OCI-LY7 (cell line): ENCODE results near the gene LRRC31. TPM values are rescaled to one million over a fixed set of nuclear protein-coding genes. Genes with fewer than 3 reads are reported as not detected.

Experiments
- BruUV-seq: library from RNA; stranded (reverse); fragments of 400-500 nt; replicated peaks from 2 replicates; lab custom pipeline; 2021; lab: Mats Ljungman, UMichigan
- CTCF ChIA-PET: fragments of 300-600 bp; sonication (Branson Sonifier 250); formaldehyde crosslinking; loops from one replicate; lab custom pipeline; 2022; ENCODE audit warnings: antibody characterized with exemption; ENCODE audit not compliant: unreplicated experiment; lab: Charles Lee
- POLR2A ChIA-PET: fragments of 300-600 bp; sonication (Branson Sonifier 250); formaldehyde crosslinking; loops from one replicate; lab custom pipeline; 2022; ENCODE audit warnings: antibody characterized with exemption; lab: Charles Lee
- DNase-seq: peaks from one replicate; pipeline ENCODE4 v3.0.0-alpha.2; 2015; ENCODE audit warnings: low spot score
- H2AFZ ChIP-seq: fragments of 200-600 bp; sonication (generic), shearing (Covaris generic); 2 replicates; pipeline ENCODE4 v1.6.1; 2014; ENCODE audit warnings: mild to moderate bottlenecking, antibody characterized with exemption, low read length, moderate library complexity
- H3K27ac ChIP-seq: fragments of 200-600 bp; sonication (generic); 2 replicates; pipeline ENCODE4 v1.5.1; 2014; ENCODE audit warnings: mixed run types, low read depth, mild to moderate bottlenecking, moderate library complexity, low read length, inconsistent platforms; ENCODE audit not compliant: poor library complexity, severe bottlenecking
- H3K36me3 ChIP-seq: fragments of 200-600 bp; sonication (generic); 2 replicates; pipeline ENCODE4 v1.6.1; 2014; ENCODE audit warnings: mild to moderate bottlenecking, antibody characterized with exemption, low read length, moderate library complexity, mixed read lengths; ENCODE audit not compliant: insufficient read depth
- H3K4me1 ChIP-seq: fragments of 200-600 bp; sonication (generic); 2 replicates; pipeline ENCODE4 v1.5.1; 2014; ENCODE audit warnings: mild to moderate bottlenecking, low read length; ENCODE audit not compliant: insufficient read depth, poor library complexity, severe bottlenecking
- H3K4me2 ChIP-seq: fragments of 200-600 bp; sonication (generic); 2 replicates; pipeline ENCODE4 v1.6.1; 2014; ENCODE audit warnings: mild to moderate bottlenecking, low read length
- H3K4me3 ChIP-seq: fragments of 200-600 bp; sonication (generic); 2 replicates; pipeline ENCODE4 v1.5.1; 2014; ENCODE audit warnings: mild to moderate bottlenecking, low read depth, low read length; ENCODE audit not compliant: poor library complexity, severe bottlenecking
- H3K79me2 ChIP-seq: fragments of 200-600 bp; sonication (generic); 2 replicates; pipeline ENCODE4 v1.6.1; 2016; ENCODE audit warnings: low read depth, mild to moderate bottlenecking, low read length, moderate library complexity, mixed read lengths; ENCODE audit not compliant: insufficient read depth
- H3K9me2 ChIP-seq: fragments of 200-600 bp; sonication (generic); 2 replicates; pipeline ENCODE4 v1.6.1; 2016; ENCODE audit warnings: mild to moderate bottlenecking, low read length, mixed read lengths; ENCODE audit not compliant: insufficient read depth
- H3K9me3 ChIP-seq: fragments of 200-600 bp; sonication (generic); 2 replicates; pipeline ENCODE4 v1.6.1; 2014; ENCODE audit warnings: mild to moderate bottlenecking, mixed run types, low read length, mixed read lengths
- H4K20me1 ChIP-seq: fragments of 200-600 bp; sonication (generic); 2 replicates; pipeline ENCODE4 v1.6.1; 2014; ENCODE audit warnings: mild to moderate bottlenecking, antibody characterized with exemption, low read length, moderate library complexity, mixed read lengths; ENCODE audit not compliant: insufficient read depth
- CTCF ChIP-seq: fragments of 200-600 bp; sonication (generic); conservative IDR thresholded peaks from 2 replicates; pipeline ENCODE4 v1.5.1; 2014; ENCODE audit warnings: mild to moderate bottlenecking, antibody characterized with exemption, low read length, moderate library complexity, mixed read lengths
- EZH2phosphoT487 ChIP-seq: fragments of 200-600 bp; sonication (generic); IDR thresholded peaks from 2 replicates; pipeline ENCODE4 v1.6.1; 2018; ENCODE audit warnings: low read depth, borderline replicate concordance, mild to moderate bottlenecking, mixed run types, antibody characterized with exemption, low read length, moderate library complexity, mixed read lengths
- intact Hi-C: fragments of 100-400 bp; cut with micrococcal nuclease; formaldehyde crosslinking; loops from one replicate; pipeline ENCODE4 v1.10.0; 2022; ENCODE audit not compliant: unreplicated experiment
- total RNA-seq, 2 experiments: library from RNA; depleted of rRNA in 1 of 2; stranded (reverse); fragments of >200 nt in 1 of 2; shearing (Covaris generic) in 1 of 2; gene quantifications; 2 replicates each; pipeline ENCODE4 v1.2.3, GENCODE V29; 2014 to 2022

LRRC31 gene
- total RNA-seq, 2 experiments from 2014 or later = not detected

- Histone ChIP-seq H3K79me2 (no peaks in the 10 kb centered on the region), H3K4me1 (peaks cover 30% of the 10 kb centered on the region), H4K20me1 (no peaks in the 10 kb centered on the region), H3K9me2 (no peaks in the 10 kb centered on the region), H3K36me3 (no peaks in the 10 kb centered on the region), H2AFZ (peak overlapping the region; percentile 96; the same call in 1 of the 2 replicates), H3K4me2 (peak overlapping the region; percentile 48; the same call in 1 of the 2 replicates), H3K4me3 (no peak overlapping the region), H3K9me3 (no peaks in the 10 kb centered on the region), H3K27ac (peak overlapping the region; percentile 63)
- ChIA-PET CTCF (interaction anchor here (1.3 kb wide), 1 partner anchor 22 kb away, joined by 3 read pairs; no protein-coding TSS in a partner anchor), POLR2A (interaction anchor here (0.7 to 2.5 kb wide), 6 partner anchors 9 to 349 kb away, joined by 3 to 17 read pairs (median 4); no protein-coding TSS in a partner anchor)
- intact Hi-C loops = no loop called here
- no peak for DNase-seq
- TF ChIP-seq EZH2phosphoT487 (no peak), CTCF (no peak)
- BruUV-seq = no TSS peak
Measured at GRCh38 chr3:169835533-169835932, 34.2 kb downstream of the LRRC31 start.

- ChIA-PET CTCF (no interaction called here), POLR2A (interaction anchor here (0.7 to 2.2 kb wide), 6 partner anchors 9 to 952 kb away, joined by 3 to 11 read pairs (median 4); no protein-coding TSS in a partner anchor)
- no TSS peak for BruUV-seq
- TF ChIP-seq EZH2phosphoT487 (no peak), CTCF (no peak)
- Histone ChIP-seq H3K4me1 (peaks cover 10% of the 10 kb centered on the region), H3K36me3 (no peaks in the 10 kb centered on the region), H2AFZ (no peak overlapping the region), H4K20me1 (no peaks in the 10 kb centered on the region), H3K4me2 (no peak overlapping the region), H3K4me3 (no peak overlapping the region), H3K9me2 (no peaks in the 10 kb centered on the region), H3K9me3 (no peaks in the 10 kb centered on the region), H3K27ac (no peak overlapping the region), H3K79me2 (no peaks in the 10 kb centered on the region)
- intact Hi-C loops = no loop called here
- DNase-seq = no peak
Measured at GRCh38 chr3:169827712-169828111, 42.0 kb downstream of the LRRC31 start.

- Histone ChIP-seq H3K9me3 (no peaks in the 10 kb centered on the region), H3K36me3 (no peaks in the 10 kb centered on the region), H4K20me1 (no peaks in the 10 kb centered on the region), H3K27ac (no peak overlapping the region), H3K4me3 (no peak overlapping the region), H3K4me2 (no peak overlapping the region), H2AFZ (no peak overlapping the region), H3K4me1 (peaks cover 10% of the 10 kb centered on the region), H3K9me2 (no peaks in the 10 kb centered on the region), H3K79me2 (no peaks in the 10 kb centered on the region)
- TF ChIP-seq CTCF = no peak
- no peak for TF ChIP-seq EZH2phosphoT487
- POLR2A ChIA-PET = interaction anchor here (0.5 to 1.7 kb wide), 10 partner anchors 11 to 808 kb away, joined by 3 to 7 read pairs (median 3); no protein-coding TSS in a partner anchor
- CTCF ChIA-PET = no interaction called here
- intact Hi-C loops = no loop called here
- DNase-seq = no peak
- no TSS peak for BruUV-seq
Measured at GRCh38 chr3:169825316-169825715, 44.4 kb downstream of the LRRC31 start.
